IMR-90 (cell line): ENCODE data around the gene MECP2.

Experiments used
- ELK1 ChIP-seq: fragments of 150-350 bp; IDR thresholded peaks from 2 replicates; pipeline ENCODE4 v1.6.1; 2016; ENCODE audit warnings: low read depth, mild to moderate bottlenecking, low read length, moderate library complexity, borderline replicate concordance
- NFE2L2 ChIP-seq: fragments of 150-350 bp; IDR thresholded peaks from 2 replicates; pipeline ENCODE4 v1.6.1; 2016; ENCODE audit warnings: low read depth, mild to moderate bottlenecking, low read length
- POLR2A ChIP-seq: IDR thresholded peaks from 2 replicates; pipeline ENCODE4 v1.6.1; 2012; ENCODE audit warnings: mild to moderate bottlenecking, low read depth, low read length
- RCOR1 ChIP-seq: IDR thresholded peaks from 2 replicates; pipeline ENCODE4 v1.6.1; 2012; ENCODE audit warnings: mild to moderate bottlenecking, low read length, improper control_type of control experiment; ENCODE audit not compliant: insufficient replicate concordance
- TF ChIP-seq, protein P1 (sequence below): conservative IDR thresholded peaks from 2 replicates; pipeline ENCODE4 v1.5.1; 2012; ENCODE audit warnings: mild to moderate bottlenecking, low read depth, low read length, improper control_type of control experiment

DNA sequence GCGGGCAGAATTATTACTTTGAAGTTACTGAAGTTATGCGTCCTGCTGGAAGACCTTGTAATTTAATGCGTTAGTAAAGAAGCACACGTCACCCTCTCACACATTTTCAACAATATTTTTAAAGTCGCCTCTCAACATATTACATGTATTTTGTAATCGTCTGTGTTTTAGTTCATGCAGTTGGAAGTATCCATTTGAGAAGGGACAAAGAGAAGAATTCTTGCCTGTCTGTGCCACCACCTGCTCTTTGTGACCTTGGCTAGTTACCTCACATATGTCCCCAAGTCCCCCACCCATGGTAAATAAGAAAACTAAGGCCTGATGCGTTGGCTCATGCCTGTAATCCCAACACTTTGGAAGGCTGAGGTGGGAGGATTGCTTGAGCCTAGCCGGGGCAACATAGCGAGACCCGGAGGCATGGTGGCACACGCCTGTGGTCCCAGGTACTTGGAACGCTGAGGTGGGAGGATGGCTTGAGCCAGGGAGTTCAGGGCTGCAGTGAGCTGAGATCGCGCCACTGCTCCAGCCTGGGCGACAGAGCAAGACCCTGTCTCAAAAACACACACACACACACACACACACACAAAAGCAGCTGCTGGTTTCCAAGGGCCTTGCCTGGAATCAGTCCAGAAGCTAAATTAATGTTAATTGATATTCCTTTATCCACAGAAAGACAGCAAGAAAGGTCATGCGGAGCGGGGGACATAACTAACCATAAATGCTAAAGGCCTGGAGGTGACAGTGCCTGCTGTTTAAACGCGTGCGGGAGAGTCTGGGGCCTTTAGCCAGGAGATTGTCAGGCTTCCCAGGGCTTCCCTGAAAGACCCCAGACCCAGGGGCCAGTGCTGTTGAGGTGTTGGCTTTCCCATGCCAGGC is 124.2 kb downstream of the MECP2 start:
- TF ChIP-seq POLR2A (no peak), RCOR1 (no peak), ELK1 (no peak), NFE2L2 (no peak)
- TF ChIP-seq, protein P1, sequence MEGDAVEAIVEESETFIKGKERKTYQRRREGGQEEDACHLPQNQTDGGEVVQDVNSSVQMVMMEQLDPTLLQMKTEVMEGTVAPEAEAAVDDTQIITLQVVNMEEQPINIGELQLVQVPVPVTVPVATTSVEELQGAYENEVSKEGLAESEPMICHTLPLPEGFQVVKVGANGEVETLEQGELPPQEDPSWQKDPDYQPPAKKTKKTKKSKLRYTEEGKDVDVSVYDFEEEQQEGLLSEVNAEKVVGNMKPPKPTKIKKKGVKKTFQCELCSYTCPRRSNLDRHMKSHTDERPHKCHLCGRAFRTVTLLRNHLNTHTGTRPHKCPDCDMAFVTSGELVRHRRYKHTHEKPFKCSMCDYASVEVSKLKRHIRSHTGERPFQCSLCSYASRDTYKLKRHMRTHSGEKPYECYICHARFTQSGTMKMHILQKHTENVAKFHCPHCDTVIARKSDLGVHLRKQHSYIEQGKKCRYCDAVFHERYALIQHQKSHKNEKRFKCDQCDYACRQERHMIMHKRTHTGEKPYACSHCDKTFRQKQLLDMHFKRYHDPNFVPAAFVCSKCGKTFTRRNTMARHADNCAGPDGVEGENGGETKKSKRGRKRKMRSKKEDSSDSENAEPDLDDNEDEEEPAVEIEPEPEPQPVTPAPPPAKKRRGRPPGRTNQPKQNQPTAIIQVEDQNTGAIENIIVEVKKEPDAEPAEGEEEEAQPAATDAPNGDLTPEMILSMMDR: no peak
